ENCODE measurements around the gene SLC66A1.

GRCh38 chr1:19350566-19350965 lies 38.4 kb downstream of the SLC66A1 start:
- TF ChIP-seq EP300 (IDR thresholded peaks at IDR 0.05; ENCODE audit: low read depth in 2 of 2, low read length in 2 of 2) (no peak), EP300 (CRISPR knock-in tag; IDR thresholded peaks at IDR 0.05; ENCODE audit: borderline replicate concordance) (no peak), ETS1 (CRISPR knock-in tag; IDR thresholded peaks at IDR 0.05) (no peak), USF2 (IDR thresholded peaks at IDR 0.05; ENCODE audit: low read depth, low read length) (no peak), USF2 (CRISPR knock-in tag; IDR thresholded peaks at IDR 0.05; ENCODE audit: borderline replicate concordance) (no peak), ATF4 (CRISPR knock-in tag; IDR thresholded peaks at IDR 0.05) (no peak), GMEB1 (CRISPR knock-in tag; IDR thresholded peaks at IDR 0.05; ENCODE audit: borderline replicate concordance) (no peak), CHD4 (IDR thresholded peaks at IDR 0.05; ENCODE audit: borderline replicate concordance, low read length) (no peak), NFE2L2 (IDR thresholded peaks at IDR 0.05; ENCODE audit: low read length) (no peak), FOXK1 (CRISPR knock-in tag; IDR thresholded peaks at IDR 0.05; ENCODE audit: borderline replicate concordance, low read depth) (no peak), CTCF (CRISPR knock-in tag; IDR thresholded peaks at IDR 0.05) (no peak)

Data from HepG2 (cell line).